GM19193 (cell line): ENCODE data around the gene GMPPB.

Experiments
- POLR2A ChIP-seq: IDR thresholded peaks from 4 replicates; pipeline ENCODE4 v1.6.1; 2011; ENCODE audit not compliant: insufficient read depth, insufficient read length; ENCODE audit errors: extremely low read depth

Gene GMPPB

DNA sequence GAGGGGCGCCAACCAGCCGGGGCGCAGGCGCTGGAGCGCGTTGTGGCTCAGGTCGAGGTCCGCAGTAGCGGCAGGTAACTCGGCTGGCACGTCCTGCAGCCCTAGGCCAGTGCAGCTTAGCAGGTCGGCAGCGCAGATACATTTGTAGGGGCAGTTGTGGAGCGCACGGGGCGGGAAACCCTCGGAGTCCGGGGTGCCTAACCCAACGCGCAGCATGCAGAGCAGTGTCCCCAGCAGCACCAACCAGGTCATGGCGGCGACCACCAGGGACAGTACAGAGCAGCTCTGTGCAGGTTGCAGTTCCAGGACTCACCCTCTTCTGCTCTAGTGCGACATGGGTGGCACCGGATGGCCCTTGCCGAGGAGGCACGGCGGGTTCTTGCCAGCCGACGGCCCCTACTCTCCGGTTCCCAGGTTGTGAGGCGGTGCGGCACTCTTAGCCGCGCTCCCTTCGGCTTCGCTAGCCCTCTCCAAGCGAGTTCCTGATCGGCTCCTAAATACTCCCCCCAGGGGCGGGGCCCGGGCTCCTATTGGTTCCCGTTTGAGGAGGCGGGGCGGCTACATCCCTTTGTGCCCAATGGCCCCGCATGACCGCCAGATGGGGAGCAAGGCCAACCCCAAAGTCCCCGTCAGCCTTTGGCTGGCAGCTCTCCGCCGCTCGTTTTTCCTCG lies 4.4 kb downstream of the GMPPB start, which contains the start of gene AMIGO3:
Gene AMIGO3 (minus strand): TSS at position 471 of the 671 bp plus-strand sequence. CDS start 219 bp downstream, at position 252.
- TF ChIP-seq POLR2A = peak; percentile 76

DNA sequence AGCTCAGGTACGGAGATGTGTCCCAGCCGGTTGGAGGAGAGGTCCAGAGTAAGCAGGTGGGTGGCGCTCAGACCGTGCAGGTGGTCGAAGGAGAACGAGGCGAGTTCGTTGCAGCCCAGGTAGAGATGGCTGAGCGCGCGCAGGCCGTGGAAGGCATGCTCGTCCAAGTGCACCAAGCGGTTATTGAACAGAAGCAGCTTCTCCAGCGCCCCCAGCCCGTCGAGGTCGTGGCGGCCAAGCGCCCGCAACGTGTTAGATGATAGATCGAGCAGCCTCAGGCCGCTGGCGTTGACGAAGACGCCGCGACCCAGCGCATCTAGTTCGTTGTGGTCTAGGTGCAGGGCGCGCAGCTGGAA lies 4.9 kb downstream of the GMPPB start:
- TF ChIP-seq POLR2A = no peak

GRCh38 chr3:49717959-49718857 lies 5.5 kb downstream of the GMPPB start:
- TF ChIP-seq POLR2A = no peak

DNA sequence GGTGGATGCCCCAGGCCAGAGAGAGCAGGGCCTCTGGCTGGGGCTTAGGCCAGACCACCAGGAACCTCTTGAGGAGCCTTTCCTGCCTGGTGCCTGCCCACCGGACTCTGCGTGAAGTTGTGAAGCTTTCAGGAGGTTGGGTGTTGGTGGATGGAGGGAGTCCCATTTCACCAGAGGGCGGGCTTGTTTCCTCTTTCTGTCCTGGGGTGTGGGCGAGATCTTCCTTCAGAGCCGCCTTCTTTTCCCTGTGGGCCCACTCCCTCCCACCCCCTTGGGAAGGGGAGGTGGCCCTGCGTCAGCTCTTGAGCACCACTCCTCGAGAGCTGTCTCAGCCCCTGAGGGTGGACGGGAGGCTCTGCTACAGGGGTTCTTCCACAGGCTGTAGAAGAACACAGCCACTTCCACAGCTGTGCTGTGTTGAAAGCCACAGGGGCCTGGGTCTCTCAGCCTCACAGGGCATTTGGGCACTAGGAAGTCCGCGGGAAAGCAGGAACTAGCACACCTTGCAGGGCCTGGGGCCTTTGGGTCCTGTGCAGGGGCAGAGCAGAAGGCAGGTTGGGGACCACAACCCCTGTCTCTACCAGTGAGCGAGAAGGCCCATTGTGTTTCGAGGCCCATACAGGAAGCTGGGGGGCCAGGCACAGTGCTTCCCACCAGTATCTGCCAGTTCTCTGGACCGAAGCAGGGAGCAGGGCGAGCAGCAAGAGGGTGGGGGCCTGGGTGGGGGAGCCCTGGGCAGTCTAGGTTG lies 6.4 kb downstream of the GMPPB start:
- peak; percentile 10 for TF ChIP-seq POLR2A

- peak; percentile 14 for TF ChIP-seq POLR2A
Measured at GRCh38 chr3:49716691-49717210, 7.0 kb downstream of the GMPPB start.

- peak; percentile 4 for TF ChIP-seq POLR2A
Measured at GRCh38 chr3:49716169-49716568, 7.6 kb downstream of the GMPPB start.

DNA sequence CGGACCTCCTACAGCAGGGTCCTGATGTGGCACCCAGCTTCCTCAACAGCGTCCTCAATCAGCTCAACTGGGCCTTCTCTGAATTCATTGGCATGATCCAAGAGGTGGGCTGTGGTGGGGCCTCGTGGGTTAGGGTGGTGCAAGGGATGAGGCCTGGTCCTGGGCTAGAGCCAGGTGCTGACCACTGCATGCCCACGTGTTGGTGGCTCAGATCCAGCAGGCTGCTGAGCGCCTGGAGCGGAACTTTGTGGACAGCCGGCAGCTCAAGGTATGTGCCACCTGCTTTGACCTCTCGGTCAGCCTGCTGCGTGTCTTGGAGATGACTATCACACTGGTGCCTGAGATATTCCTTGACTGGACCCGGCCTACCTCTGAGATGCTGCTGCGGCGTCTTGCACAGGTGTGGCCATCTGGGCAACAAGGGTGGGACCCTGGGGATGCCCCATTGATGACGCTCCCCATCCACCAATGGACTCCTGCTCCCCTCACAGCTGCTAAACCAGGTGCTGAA lies 8.1 kb downstream of the GMPPB start:
- TF ChIP-seq POLR2A = peak; percentile 7

DNA sequence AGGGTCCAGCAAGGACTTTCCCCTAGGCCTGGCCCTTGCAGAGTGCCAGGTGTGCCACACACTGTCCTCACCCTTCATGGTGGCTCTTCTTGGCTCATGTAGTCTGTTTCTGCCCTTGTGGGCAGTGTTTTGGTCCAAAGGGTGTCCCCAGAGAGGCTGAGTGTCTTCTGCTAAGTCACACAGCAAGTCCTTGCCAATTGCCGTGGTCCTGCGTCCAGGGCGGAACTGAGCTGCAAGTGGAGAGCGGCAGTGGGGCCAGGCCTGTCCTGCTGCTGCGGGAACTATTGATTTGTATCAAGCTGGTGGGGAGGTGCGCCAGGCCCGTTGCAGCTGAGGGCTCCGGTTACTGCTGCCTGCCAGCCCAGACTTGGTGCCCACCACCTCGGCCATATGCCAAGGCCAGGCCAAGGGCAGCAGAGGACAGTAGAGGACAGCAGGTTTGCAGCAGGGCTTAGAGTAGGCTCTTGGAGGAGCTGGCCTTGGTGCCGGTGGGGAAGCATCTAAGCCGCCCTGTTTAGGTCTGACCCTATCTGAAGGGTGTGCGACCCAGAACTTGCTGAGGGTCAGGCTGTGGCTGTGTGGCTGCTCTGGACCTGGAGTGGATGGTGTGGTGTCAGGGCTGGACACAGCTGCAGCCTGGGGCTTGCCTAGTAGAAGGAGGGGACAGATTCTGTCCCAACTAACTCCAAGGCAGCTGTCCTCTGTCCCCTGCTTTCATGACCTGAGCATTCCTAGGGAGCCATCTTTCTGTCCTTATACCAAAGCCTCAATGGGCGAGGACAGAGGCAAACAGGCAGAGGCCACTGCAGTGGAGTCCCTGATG lies 8.8 kb downstream of the GMPPB start:
- no peak for TF ChIP-seq POLR2A

DNA sequence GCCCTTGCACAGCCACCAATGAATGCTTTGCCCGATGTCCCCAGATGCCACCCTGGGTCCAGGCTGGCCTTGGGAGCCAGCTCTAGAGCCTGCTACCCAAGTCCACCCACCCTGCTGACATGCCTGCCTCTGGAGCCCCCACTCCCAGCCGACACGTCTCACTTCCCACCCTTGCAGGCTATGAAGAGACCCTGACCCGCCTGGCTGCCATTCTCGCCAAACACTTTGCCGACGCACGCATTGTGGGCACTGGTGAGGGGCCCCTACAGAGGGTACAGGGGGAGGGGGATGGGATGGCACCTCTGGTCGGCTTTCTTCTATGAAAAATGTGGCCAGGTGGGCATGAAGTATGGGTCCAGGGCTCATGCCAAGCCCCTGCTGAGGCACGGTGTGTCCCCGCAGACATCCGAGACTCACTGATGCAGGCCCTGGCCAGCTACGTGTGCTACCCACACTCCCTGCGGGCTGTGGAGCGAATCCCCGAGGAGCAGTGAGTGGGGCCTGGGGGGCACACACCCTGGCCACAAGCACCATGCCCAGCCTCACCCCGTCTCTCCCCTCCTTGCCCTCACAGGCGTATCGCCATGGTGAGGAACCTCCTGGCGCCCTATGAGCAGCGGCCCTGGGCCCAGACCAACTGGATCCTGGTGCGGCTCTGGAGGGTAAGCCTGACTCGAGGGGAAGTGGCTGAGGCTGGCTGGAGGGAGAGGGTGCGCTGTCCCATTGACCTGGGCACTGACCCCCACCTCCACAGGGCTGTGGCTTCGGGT lies 10.2 kb downstream of the GMPPB start:
- TF ChIP-seq POLR2A = no peak

DNA sequence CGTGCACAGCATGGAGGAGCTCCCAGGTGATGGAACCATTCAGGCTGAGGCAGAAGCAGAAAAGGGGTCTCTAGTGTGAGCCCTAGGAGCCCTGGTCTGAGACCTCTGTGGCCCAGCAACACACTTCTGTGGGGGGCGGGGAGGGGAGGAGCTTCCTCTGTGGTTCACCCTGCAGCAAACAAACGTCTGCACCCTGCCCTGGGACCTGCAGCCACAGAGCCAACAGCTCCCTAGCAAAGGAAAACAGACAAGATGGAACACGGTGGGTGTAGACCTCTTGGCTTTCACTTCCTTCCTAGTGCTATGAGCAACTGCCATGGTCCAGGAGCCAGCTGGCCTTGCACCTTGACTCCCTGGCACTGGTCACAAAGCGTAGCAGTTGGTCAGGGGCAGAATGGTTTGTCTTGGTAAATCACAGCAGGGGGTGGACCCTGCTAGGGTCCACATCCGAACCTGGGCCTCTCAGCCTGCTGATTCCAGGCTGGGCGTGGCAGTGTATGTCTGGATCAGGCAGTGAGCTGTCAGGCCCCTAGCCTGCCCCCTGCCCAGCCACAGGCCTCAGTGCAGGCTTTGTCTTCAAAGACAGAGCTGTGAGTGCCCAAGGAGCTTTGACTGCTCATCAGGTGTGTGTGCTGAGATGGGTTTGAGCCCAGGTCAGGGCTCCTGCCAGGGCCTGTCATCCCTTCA lies 11.0 kb downstream of the GMPPB start:
- no peak for TF ChIP-seq POLR2A

GRCh38 chr3:49712166-49712565 lies 11.6 kb downstream of the GMPPB start:
- no peak for TF ChIP-seq POLR2A

DNA sequence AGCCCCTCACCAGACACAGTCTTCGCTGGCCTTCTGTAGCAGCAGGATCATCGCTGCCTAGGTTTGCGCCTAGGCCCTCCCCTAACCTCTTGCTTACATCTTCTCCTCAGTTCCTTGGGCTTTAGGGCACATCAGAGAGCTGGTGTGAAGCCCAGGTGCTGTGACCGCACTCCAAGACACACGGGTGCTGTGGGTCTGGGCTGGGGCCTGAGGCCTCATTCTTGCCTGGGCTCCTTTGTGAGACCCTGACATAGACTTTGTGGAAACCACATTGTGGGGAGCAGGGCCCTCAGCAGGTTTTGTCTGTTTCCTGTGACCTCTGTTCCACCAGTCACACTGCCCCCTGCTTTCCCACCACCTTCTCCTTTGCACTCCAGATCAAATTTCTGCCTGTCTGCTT lies 12.3 kb downstream of the GMPPB start:
- TF ChIP-seq POLR2A = no peak

GRCh38 chr3:49709852-49710251 lies 13.9 kb downstream of the GMPPB start:
- no peak for TF ChIP-seq POLR2A
